WTC11 (cell line): ENCODE data around the gene CD40. TPM values are rescaled to one million over a fixed set of nuclear protein-coding genes. Genes with fewer than 3 reads are reported as not detected.

Source experiments
- ATAC-seq: fragments of 200-7000 bp; cut with Tn5 transposase; 2 replicates; pipeline ENCODE4 v1.10.0; 2021; ENCODE audit warnings: mild to moderate bottlenecking, moderate library complexity
- CTCF ChIA-PET: fragments of 300-600 bp; sonication (Branson Sonifier 250); formaldehyde crosslinking; loops from one replicate; lab custom pipeline; 2021; ENCODE audit warnings: antibody characterized with exemption; lab: Charles Lee
- POLR2A ChIA-PET: fragments of 350-600 bp; sonication (Branson Sonifier 250); formaldehyde crosslinking; loops from one replicate; lab custom pipeline; 2021; ENCODE audit warnings: antibody characterized with exemption; lab: Charles Lee
- DNase-seq: peaks from one replicate; pipeline ENCODE4 v3.0.0; 2021; ENCODE audit warnings: low spot score
- H3K27ac Mint-ChIP-seq: 2 replicates; pipeline ENCODE4 v1.8.0; 2021; ENCODE audit warnings: mixed read lengths
- H3K27me3 Mint-ChIP-seq: 2 replicates; pipeline ENCODE4 v1.8.0; 2021; ENCODE audit warnings: low read depth, mild to moderate bottlenecking, moderate library complexity, mixed read lengths
- H3K36me3 Mint-ChIP-seq: 2 replicates; pipeline ENCODE4 v1.8.0; 2021; ENCODE audit warnings: mixed read lengths
- H3K4me1 Mint-ChIP-seq: 2 replicates; pipeline ENCODE4 v1.8.0; 2022; ENCODE audit warnings: mixed read lengths
- H3K4me3 Mint-ChIP-seq: 2 replicates; pipeline ENCODE4 v1.8.0; 2021; ENCODE audit warnings: mild to moderate bottlenecking, moderate library complexity, mixed read lengths
- H3K9me3 Mint-ChIP-seq: 2 replicates; pipeline ENCODE4 v1.8.0; 2021; ENCODE audit warnings: mixed read lengths
- AR ChIP-seq: fragments of 250-450 bp; sonication (Bioruptor Pico); IDR thresholded peaks from 2 replicates; pipeline ENCODE4 v1.9.0; 2021; ENCODE audit warnings: mild to moderate bottlenecking
- ATF6 ChIP-seq: sonication (generic); formaldehyde crosslinking; IDR thresholded peaks from 2 replicates; pipeline ENCODE4 v1.8.1; 2023; ENCODE audit warnings: mild to moderate bottlenecking, missing genetic modification reagents
- E2F5 ChIP-seq: sonication (generic); formaldehyde crosslinking; IDR thresholded peaks from 2 replicates; pipeline ENCODE4 v1.8.1; 2022; ENCODE audit warnings: mild to moderate bottlenecking, moderate library complexity, missing genetic modification reagents
- IRF1 ChIP-seq: sonication (generic); formaldehyde crosslinking; IDR thresholded peaks from 2 replicates; pipeline ENCODE4 v1.8.0; 2023; ENCODE audit warnings: missing genetic modification reagents
- IRF2 ChIP-seq: sonication (generic); formaldehyde crosslinking; IDR thresholded peaks from 2 replicates; pipeline ENCODE4 v1.8.0; 2022; ENCODE audit warnings: low read depth, missing genetic modification reagents, borderline replicate concordance
- MAX ChIP-seq: sonication (generic); formaldehyde crosslinking; IDR thresholded peaks from 2 replicates; pipeline ENCODE4 v1.8.0; 2022; ENCODE audit warnings: mild to moderate bottlenecking, missing genetic modification reagents
- NR1H2 ChIP-seq: sonication (generic); formaldehyde crosslinking; IDR thresholded peaks from 2 replicates; pipeline ENCODE4 v1.9.0; 2021; ENCODE audit warnings: mild to moderate bottlenecking, moderate library complexity, missing genetic modification reagents
- OVOL2 ChIP-seq: fragments of 250-450 bp; sonication (Bioruptor Pico); IDR thresholded peaks from 2 replicates; pipeline ENCODE4 v1.9.0; 2021; ENCODE audit warnings: mild to moderate bottlenecking, borderline replicate concordance
- PRDM15 ChIP-seq: sonication (generic); formaldehyde crosslinking; IDR thresholded peaks from 2 replicates; pipeline ENCODE4 v1.8.0; 2022; ENCODE audit warnings: missing genetic modification reagents
- RORB ChIP-seq: fragments of 250-450 bp; sonication (Bioruptor Pico); IDR thresholded peaks from 2 replicates; pipeline ENCODE4 v1.9.0; 2021; ENCODE audit warnings: mild to moderate bottlenecking
- SOX15 ChIP-seq: fragments of 250-450 bp; sonication (Bioruptor Pico); IDR thresholded peaks from 2 replicates; pipeline ENCODE4 v1.9.0; 2021; ENCODE audit warnings: mild to moderate bottlenecking
- ZMAT4 ChIP-seq: fragments of 250-450 bp; sonication (Bioruptor Pico); IDR thresholded peaks from 2 replicates; pipeline ENCODE4 v1.9.0; 2021; ENCODE audit warnings: mild to moderate bottlenecking
- ZNF317 ChIP-seq: sonication (generic); formaldehyde crosslinking; IDR thresholded peaks from 2 replicates; pipeline ENCODE4 v1.8.1; 2023; ENCODE audit warnings: low read depth, mild to moderate bottlenecking, moderate library complexity, missing genetic modification reagents, borderline replicate concordance
- ZNF532 ChIP-seq: fragments of 250-450 bp; sonication (Bioruptor Pico); IDR thresholded peaks from 2 replicates; pipeline ENCODE4 v1.9.0; 2021; ENCODE audit warnings: mild to moderate bottlenecking, borderline replicate concordance
- ZSCAN18 ChIP-seq: fragments of 250-450 bp; sonication (Bioruptor Pico); IDR thresholded peaks from 2 replicates; pipeline ENCODE4 v2.1.2; 2022; ENCODE audit warnings: mild to moderate bottlenecking, moderate library complexity
- total RNA-seq: library from RNA; stranded (reverse); gene quantifications from 3 replicates; pipeline ENCODE4 v1.2.3, GENCODE V29; 2021

CD40 gene
- total RNA-seq, 1 experiment from 2014 or later, result 14.8 TPM

GRCh38 chr20:46078954-46079353 lies 39.2 kb upstream of the CD40 start (continued):
- TF ChIP-seq PRDM15 (CRISPR knock-in tag), result no peak

GRCh38 chr20:46081074-46081473 lies 37.0 kb upstream of the CD40 start:
- ATAC-seq, result no peak
- CTCF ChIA-PET, result no interaction called here
- no peaks in the 10 kb centered on the region for H3K27me3 Mint-ChIP-seq
- H3K4me3 Mint-ChIP-seq, result no peak overlapping the region
- POLR2A ChIA-PET, result no interaction called here
- TF ChIP-seq OVOL2 (no peak), AR (no peak), SOX15 (no peak), ZNF317 (CRISPR knock-in tag) (no peak)
- TF ChIP-seq, all 79 proteins: peak for 0
- Mint-ChIP-seq H3K27ac (no peak overlapping the region), H3K9me3 (no peaks in the 10 kb centered on the region), H3K4me1 (peaks cover 49% of the 10 kb centered on the region), H3K36me3 (peaks cover 9% of the 10 kb centered on the region; the same call in 1 of the 2 replicates)
- DNase-seq, result no peak

- Mint-ChIP-seq H3K4me1 (peaks cover 47% of the 10 kb centered on the region), H3K27me3 (no peaks in the 10 kb centered on the region), H3K9me3 (no peaks in the 10 kb centered on the region), H3K27ac (peak overlapping the region; percentile 61; the same call in 1 of the 2 replicates), H3K4me3 (no peak overlapping the region), H3K36me3 (peaks cover 9% of the 10 kb centered on the region; the same call in 1 of the 2 replicates)
- DNase-seq, result no peak
- CTCF ChIA-PET, result interaction anchor here (1.3 to 1.7 kb wide), 3 partner anchors 60 to 71 kb away, joined by 3 to 8 read pairs (median 7); no protein-coding TSS in a partner anchor
- ATAC-seq, result no peak
- POLR2A ChIA-PET, result no interaction called here
- TF ChIP-seq ZNF532 (CRISPR knock-in tag) (no peak), E2F5 (CRISPR knock-in tag) (no peak), NR1H2 (CRISPR knock-in tag) (no peak), RORB (CRISPR knock-in tag) (no peak), ZSCAN18 (CRISPR knock-in tag) (no peak), IRF2 (CRISPR knock-in tag) (no peak), ATF6 (no peak), MAX (CRISPR knock-in tag) (no peak), ZNF317 (CRISPR knock-in tag) (no peak), ZMAT4 (CRISPR knock-in tag) (no peak), IRF1 (CRISPR knock-in tag) (no peak)
These were observed 35.0 kb upstream of the CD40 start for GRCh38 chr20:46083101-46083500.
